Fibroblast of the aortic adventitia (primary cell): ENCODE data around the gene SSR2. TPM values are rescaled to one million over a fixed set of nuclear protein-coding genes. Genes with fewer than 3 reads are reported as not detected.

Experiments used
- DNase-seq: peaks from one replicate; pipeline ENCODE4 v3.0.0-alpha.2; 2010; ENCODE audit warnings: low read depth
- H3K4me3 ChIP-seq: 2 replicates; pipeline ENCODE4 v1.5.1; 2011; ENCODE audit warnings: low read depth, mild to moderate bottlenecking, control low read depth, low read length, moderate library complexity
- total RNA-seq: library from RNA; depleted of rRNA; stranded (reverse); fragments of >200 nt; gene quantifications from 2 replicates; pipeline ENCODE4 v1.2.3, GENCODE V29; 2012; ENCODE audit warnings: low replicate concordance
- TF ChIP-seq, protein P1 (sequence below): IDR thresholded peaks from 2 replicates; pipeline ENCODE4 v1.5.1; 2011; ENCODE audit warnings: mild to moderate bottlenecking, low read length, control low read depth, inconsistent platforms; ENCODE audit not compliant: insufficient read depth

The SSR2 gene
- total RNA-seq, 1 donor: 472 TPM

DNA sequence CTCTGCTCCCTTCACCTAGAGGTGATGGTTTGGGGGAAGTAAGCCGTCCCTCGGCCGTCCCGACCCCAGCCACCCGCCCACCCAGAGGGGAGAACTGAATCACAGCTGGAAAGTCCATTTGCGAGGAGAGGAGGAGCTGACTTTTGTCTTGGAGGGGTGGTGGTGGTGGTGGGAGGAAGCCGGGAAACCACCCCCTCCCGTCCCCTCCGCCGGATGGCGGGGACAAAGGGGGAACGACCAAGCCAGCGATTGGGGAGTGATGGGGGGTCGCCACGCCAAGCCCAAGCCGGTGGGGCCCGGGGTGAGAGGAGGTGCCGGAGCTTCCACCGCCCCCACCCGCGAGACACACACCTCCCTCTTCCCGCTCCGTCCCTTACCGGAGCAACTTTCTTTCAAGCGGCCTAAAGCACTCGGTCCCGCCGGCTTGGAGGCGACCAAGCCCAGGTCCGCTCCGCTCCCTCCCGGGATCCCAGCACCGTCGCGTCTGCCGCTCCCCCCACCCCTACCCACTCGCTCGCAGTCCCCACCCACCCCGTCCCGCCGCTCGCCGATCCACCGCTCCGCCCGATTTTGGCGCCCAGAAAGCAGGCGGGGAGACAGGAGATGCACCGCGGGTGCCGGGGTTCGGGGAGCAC lies 42.9 kb downstream of the SSR2 start:
- TF ChIP-seq, protein P1, sequence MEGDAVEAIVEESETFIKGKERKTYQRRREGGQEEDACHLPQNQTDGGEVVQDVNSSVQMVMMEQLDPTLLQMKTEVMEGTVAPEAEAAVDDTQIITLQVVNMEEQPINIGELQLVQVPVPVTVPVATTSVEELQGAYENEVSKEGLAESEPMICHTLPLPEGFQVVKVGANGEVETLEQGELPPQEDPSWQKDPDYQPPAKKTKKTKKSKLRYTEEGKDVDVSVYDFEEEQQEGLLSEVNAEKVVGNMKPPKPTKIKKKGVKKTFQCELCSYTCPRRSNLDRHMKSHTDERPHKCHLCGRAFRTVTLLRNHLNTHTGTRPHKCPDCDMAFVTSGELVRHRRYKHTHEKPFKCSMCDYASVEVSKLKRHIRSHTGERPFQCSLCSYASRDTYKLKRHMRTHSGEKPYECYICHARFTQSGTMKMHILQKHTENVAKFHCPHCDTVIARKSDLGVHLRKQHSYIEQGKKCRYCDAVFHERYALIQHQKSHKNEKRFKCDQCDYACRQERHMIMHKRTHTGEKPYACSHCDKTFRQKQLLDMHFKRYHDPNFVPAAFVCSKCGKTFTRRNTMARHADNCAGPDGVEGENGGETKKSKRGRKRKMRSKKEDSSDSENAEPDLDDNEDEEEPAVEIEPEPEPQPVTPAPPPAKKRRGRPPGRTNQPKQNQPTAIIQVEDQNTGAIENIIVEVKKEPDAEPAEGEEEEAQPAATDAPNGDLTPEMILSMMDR: no peak
- no peak for DNase-seq

DNA sequence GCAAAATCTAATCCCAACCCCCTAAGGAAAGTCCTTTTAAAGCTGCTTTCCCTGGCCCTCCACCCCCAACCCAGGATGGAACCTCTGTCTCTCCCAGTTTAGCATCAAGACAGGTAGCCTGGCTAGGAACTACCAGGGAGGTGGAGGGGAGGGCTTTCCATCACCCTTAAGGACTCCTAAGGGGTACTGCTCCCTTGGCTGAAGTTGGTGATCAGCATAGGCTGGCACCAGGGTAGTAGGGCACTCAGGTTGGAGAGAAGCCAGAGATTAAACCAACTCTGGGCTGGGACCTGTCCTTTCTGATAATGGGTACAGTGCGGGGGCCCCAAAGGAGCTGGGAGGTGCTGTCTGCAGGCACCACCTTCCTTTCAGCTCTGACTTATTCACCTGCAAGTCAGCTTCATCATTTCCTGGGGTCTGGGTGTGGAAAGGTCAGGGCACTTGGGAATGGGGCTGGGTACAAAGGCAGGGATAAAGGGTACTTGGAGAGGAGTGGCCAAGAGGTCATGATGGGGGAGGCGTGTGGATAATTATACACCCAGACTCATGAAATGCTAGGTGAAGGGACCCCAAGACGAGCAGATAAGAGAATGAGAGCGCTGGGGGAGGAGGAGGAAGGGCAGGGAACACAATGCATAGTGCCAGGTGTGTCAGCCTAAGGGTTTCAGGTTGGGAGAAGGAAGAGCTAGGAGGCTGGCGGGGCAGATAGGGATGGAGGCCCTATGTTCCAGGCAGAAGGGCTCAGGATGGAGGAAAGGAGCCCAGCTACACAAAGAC lies 43.6 kb downstream of the SSR2 start:
- TF ChIP-seq, protein P1: no peak
- DNase-seq: no peak
- peak overlapping the region; percentile 97 for H3K4me3 ChIP-seq

More for the DNA sequence above, 42.9 kb downstream of the SSR2 start:
- peak overlapping the region; percentile 97 for H3K4me3 ChIP-seq

DNA sequence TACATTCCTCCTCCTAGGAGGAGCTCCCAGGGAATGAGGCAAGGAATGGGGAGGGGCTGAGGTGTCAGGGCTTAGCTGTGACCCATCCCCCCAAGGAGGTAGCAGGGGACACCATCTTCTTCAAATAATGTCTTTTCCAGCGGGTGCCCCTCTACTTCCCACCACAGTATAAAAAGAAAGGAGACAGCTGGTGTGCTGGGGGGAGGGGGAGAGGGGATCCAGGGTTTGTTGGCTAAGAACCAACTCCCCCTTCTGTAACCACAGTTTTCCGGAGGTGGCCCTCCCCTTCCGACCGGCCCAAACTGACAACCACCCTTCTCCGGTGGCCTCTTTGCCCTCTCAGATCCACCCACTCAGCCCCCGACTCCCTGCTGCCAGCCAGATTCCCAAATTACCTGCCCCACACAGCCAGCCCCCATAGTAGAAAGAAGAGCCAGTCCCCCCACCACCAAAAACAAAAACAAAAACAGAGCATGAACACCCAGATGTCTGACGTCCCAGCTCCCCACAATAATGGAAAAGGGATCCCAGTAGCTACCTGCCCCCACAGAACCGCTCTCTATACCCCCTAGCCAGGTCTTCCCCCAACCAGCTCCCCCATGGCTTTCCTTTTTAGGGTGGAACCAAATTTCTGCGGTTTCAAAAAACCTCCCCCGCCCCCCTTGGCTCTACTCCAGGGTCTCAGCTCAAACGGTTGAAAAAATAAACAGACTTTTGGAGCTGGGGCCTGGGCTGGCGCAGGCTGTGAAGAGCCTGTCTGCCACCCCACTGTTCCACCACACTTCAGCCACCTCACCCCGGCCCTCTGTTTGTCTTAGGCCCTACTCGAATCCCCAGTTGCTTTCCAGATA lies 44.5 kb downstream of the SSR2 start:
- peak; percentile 87 for DNase-seq
- H3K4me3 ChIP-seq: peak overlapping the region; percentile 97
- TF ChIP-seq, protein P1: no peak

DNA sequence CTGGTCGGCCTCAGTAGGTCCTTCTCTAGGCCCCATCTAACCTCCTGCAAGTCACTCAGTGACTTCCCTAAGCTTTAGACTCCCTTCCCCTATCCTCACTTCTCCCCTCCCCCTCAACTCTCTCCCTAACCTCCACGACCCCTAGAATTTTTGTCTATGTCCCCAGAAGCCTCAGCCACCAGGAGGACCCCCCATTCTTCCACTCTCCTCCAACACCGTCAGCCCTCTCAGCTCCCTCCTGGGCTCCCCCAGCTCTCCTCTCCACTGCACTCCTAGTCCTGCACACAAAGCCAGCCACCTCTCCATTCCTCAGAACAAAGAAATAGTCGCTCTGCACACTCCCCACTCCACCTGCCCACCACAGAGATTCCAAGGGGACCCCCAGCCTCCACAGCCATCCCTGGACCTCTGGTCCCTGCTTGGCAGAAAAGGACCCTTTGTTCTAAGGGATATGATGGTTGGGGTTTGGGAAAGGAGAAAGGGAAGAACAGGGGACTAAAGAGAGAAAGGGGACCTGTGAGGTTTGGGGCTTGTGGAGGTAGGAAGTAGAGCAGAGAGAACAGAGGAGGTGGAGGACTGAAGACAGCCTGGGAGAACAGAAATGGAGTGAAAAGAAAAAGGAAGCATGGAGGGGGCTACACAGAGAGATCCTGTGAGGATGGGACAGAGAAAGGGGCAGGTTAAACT lies 45.2 kb downstream of the SSR2 start:
- DNase-seq: no peak
- peak overlapping the region; percentile 97 for H3K4me3 ChIP-seq
- TF ChIP-seq, protein P1: no peak

GRCh38 chr1:155974208-155975115 lies 46.3 kb downstream of the SSR2 start:
- H3K4me3 ChIP-seq: peak overlapping the region; percentile 97
- no peak for DNase-seq
- TF ChIP-seq, protein P1: no peak
